IMR-90 (cell line): ENCODE measurements around the gene LBHD2. TPM values are rescaled to one million over a fixed set of nuclear protein-coding genes. Genes with fewer than 3 reads are reported as not detected.

ENCODE experiments used
- ATAC-seq: fragments of 200-7000 bp; cut with Tn5 transposase; 2 replicates; pipeline ENCODE4 v1.9.1; 2020; ENCODE audit warnings: low read depth, mild to moderate bottlenecking, moderate library complexity
- BruUV-seq: library from RNA; stranded (reverse); fragments of 400-500 nt; replicated peaks from 2 replicates; lab custom pipeline; 2021; lab: Mats Ljungman, UMichigan
- CTCF ChIA-PET: fragments of 300-600 bp; formaldehyde crosslinking; extraction: SDS; loops from one replicate; lab custom pipeline; 2021; ENCODE audit warnings: antibody characterized with exemption; lab: Yijun Ruan, JAX
- POLR2A ChIA-PET: fragments of 300-600 bp; sonication (Branson Sonifier 250); formaldehyde crosslinking; loops from one replicate; lab custom pipeline; 2022; ENCODE audit warnings: antibody characterized with exemption; ENCODE audit not compliant: unreplicated experiment; lab: Charles Lee
- DNase-seq: peaks from one replicate; pipeline ENCODE4 v3.0.0; 2013
- H2AFZ ChIP-seq: replicated peaks from 2 replicates; pipeline ENCODE3; 2013; ENCODE audit warnings: low read length, mild to moderate bottlenecking; ENCODE audit not compliant: poor library complexity
- H2AK5ac ChIP-seq: 2 replicates; pipeline ENCODE4 v1.6.1; 2013; ENCODE audit warnings: low read depth, low read length, inconsistent platforms
- H2AK9ac ChIP-seq: replicated peaks from 2 replicates; pipeline ENCODE3; 2013; ENCODE audit warnings: mild to moderate bottlenecking, low read depth, low read length, moderate library complexity; ENCODE audit not compliant: poor library complexity
- H2BK120ac ChIP-seq: 2 replicates; pipeline ENCODE4 v1.6.1; 2013; ENCODE audit warnings: low read depth, low read length, inconsistent platforms
- H2BK15ac ChIP-seq: 3 replicates; pipeline ENCODE4 v1.6.1; 2013; ENCODE audit warnings: low read depth, low read length, inconsistent platforms
- H2BK20ac ChIP-seq: 2 replicates; pipeline ENCODE4 v1.6.1; 2013; ENCODE audit warnings: low read depth, mild to moderate bottlenecking, inconsistent platforms, low read length, moderate library complexity
- H2BK5ac ChIP-seq: 2 replicates; pipeline ENCODE4 v1.6.1; 2013; ENCODE audit warnings: mild to moderate bottlenecking, low read depth, low read length, inconsistent platforms; ENCODE audit not compliant: poor library complexity, severe bottlenecking
- H3K14ac ChIP-seq: replicated peaks from 2 replicates; pipeline ENCODE4 v1.6.1; 2013; ENCODE audit warnings: low read depth, low read length, inconsistent platforms
- H3K18ac ChIP-seq: 2 replicates; pipeline ENCODE4 v1.6.1; 2013; ENCODE audit warnings: low read depth, low read length, control low read depth
- H3K23ac ChIP-seq: 2 replicates; pipeline ENCODE4 v1.6.1; 2013; ENCODE audit warnings: low read depth, low read length, inconsistent platforms
- H3K27ac ChIP-seq: 2 replicates; pipeline ENCODE4 v1.5.1; 2013; ENCODE audit warnings: mild to moderate bottlenecking, control low read depth, low read length; ENCODE audit not compliant: insufficient read depth
- H3K27me3 ChIP-seq: 2 replicates; pipeline ENCODE4 v1.6.1; 2013; ENCODE audit warnings: low read length; ENCODE audit not compliant: control insufficient read depth, insufficient read depth
- H3K36me3 ChIP-seq: 2 replicates; pipeline ENCODE4 v1.6.1; 2013; ENCODE audit warnings: low read length, mixed read lengths; ENCODE audit not compliant: control insufficient read depth, insufficient read depth
- H3K4ac ChIP-seq: 2 replicates; pipeline ENCODE4 v1.6.1; 2013; ENCODE audit warnings: low read depth, low read length, inconsistent platforms
- H3K4me1 ChIP-seq: 2 replicates; pipeline ENCODE4 v1.6.1; 2013; ENCODE audit warnings: low read length, mixed read lengths; ENCODE audit not compliant: control insufficient read depth, insufficient read depth
- H3K4me2 ChIP-seq: 2 replicates; pipeline ENCODE4 v1.6.1; 2013; ENCODE audit warnings: low read depth, mild to moderate bottlenecking, control low read depth, low read length, moderate library complexity
- H3K4me3 ChIP-seq: 2 replicates; pipeline ENCODE4 v1.5.1; 2013; ENCODE audit warnings: low read depth, mild to moderate bottlenecking, control low read depth, low read length, moderate library complexity; ENCODE audit not compliant: insufficient read depth
- H3K56ac ChIP-seq: 2 replicates; pipeline ENCODE4 v1.6.1; 2013; ENCODE audit warnings: low read length, inconsistent platforms; ENCODE audit not compliant: insufficient read depth; ENCODE audit errors: extremely low read depth
- H3K79me1 ChIP-seq, 2 experiments: 2 replicates each; pipeline ENCODE4 v1.6.1; 2013; ENCODE audit warnings: low read length in 2 of 2, inconsistent platforms in 1 of 2, low read depth in 1 of 2
- H3K9ac ChIP-seq: 2 replicates; pipeline ENCODE4 v1.6.1; 2013; ENCODE audit warnings: low read depth, low read length, control low read depth
- H3K9me1 ChIP-seq: 2 replicates; pipeline ENCODE4 v1.6.1; 2013; ENCODE audit warnings: low read length, inconsistent platforms; ENCODE audit not compliant: insufficient read depth
- H3K9me3 ChIP-seq: 2 replicates; pipeline ENCODE4 v1.6.1; 2013; ENCODE audit warnings: low read length; ENCODE audit not compliant: control insufficient read depth, insufficient read depth
- H4K20me1 ChIP-seq: 2 replicates; pipeline ENCODE4 v1.6.1; 2013; ENCODE audit warnings: low read length, inconsistent platforms; ENCODE audit not compliant: insufficient read depth
- H4K5ac ChIP-seq: 2 replicates; pipeline ENCODE4 v1.6.1; 2013; ENCODE audit warnings: mild to moderate bottlenecking, low read depth, low read length, control low read depth
- H4K8ac ChIP-seq, 2 experiments: 2 replicates each; pipeline ENCODE4 v1.6.1; 2013; ENCODE audit warnings: low read depth in 2 of 2, low read length in 2 of 2, control low read depth in 1 of 2, inconsistent platforms in 1 of 2
- H4K91ac ChIP-seq: 2 replicates; pipeline ENCODE4 v1.6.1; 2013; ENCODE audit warnings: low read depth, low read length, inconsistent platforms; ENCODE audit not compliant: insufficient read depth
- BHLHE40 ChIP-seq: fragments of 150-350 bp; IDR thresholded peaks from 2 replicates; pipeline ENCODE4 v1.6.1; 2016; ENCODE audit warnings: mild to moderate bottlenecking, low read depth, low read length
- NFE2L2 ChIP-seq: fragments of 150-350 bp; IDR thresholded peaks from 2 replicates; pipeline ENCODE4 v1.6.1; 2016; ENCODE audit warnings: low read depth, mild to moderate bottlenecking, low read length
- RAD21 ChIP-seq: IDR thresholded peaks from 2 replicates; pipeline ENCODE4 v1.6.1; 2012; ENCODE audit warnings: low read length, improper control_type of control experiment
- RCOR1 ChIP-seq: IDR thresholded peaks from 2 replicates; pipeline ENCODE4 v1.6.1; 2012; ENCODE audit warnings: mild to moderate bottlenecking, low read length, improper control_type of control experiment; ENCODE audit not compliant: insufficient replicate concordance
- SMC3 ChIP-seq: fragments of 150-350 bp; IDR thresholded peaks from 2 replicates; pipeline ENCODE4 v1.6.1; 2016; ENCODE audit warnings: low read depth, mild to moderate bottlenecking, antibody characterized with exemption, low read length, moderate library complexity
- USF2 ChIP-seq: fragments of 150-350 bp; IDR thresholded peaks from 2 replicates; pipeline ENCODE4 v1.6.1; 2017; ENCODE audit warnings: mild to moderate bottlenecking, antibody characterized with exemption, low read length, low read depth
- WGBS, 2 experiments: methylation state at CpG; one replicate each; pipeline versions ENCODE4 v1.1.5 to v1.1.7; 2013; ENCODE audit warnings: missing lambda C conversion rate in 2 of 2; ENCODE audit not compliant: insufficient read length in 1 of 2; ENCODE audit errors: extremely low coverage in 2 of 2; 5-methylcytosine and 5-hydroxymethylcytosine counted together
- dilution Hi-C: fragments of 300-500 bp; cut with HindIII; formaldehyde crosslinking; loops from one replicate; pipeline ENCODE4 v1.14.3; 2018; ENCODE audit warnings: low sequenced_read_pairs; ENCODE audit not compliant: unreplicated experiment
- in situ Hi-C: fragments of 300-500 bp; cut with MboI; formaldehyde crosslinking; loops from 3 replicates; pipeline ENCODE4 v1.14.3; 2019; ENCODE audit warnings: low sequenced_read_pairs, inconsistent platforms, mixed read lengths
- intact Hi-C: fragments of 100-400 bp; cut with micrococcal nuclease; formaldehyde crosslinking; loops from 2 replicates; pipeline ENCODE4 v1.10.0; 2022
- polyA plus RNA-seq, 3 experiments: library from polyadenylated mRNA; depleted of rRNA; stranded (reverse); fragments of >200 nt; gene quantifications; 2 replicates each; pipeline ENCODE4 v1.2.3, GENCODE V29; 2012; ENCODE audit warnings: low replicate concordance in 1 of 3
- total RNA-seq: library from RNA; depleted of rRNA; stranded (reverse); fragments of >200 nt; gene quantifications from 2 replicates; pipeline ENCODE4 v1.2.3, GENCODE V29; 2012

Gene LBHD2
- total and polyA plus RNA-seq, 2 of the 4 experiments (the other 2 are of a cell fraction) = not detected

DNA sequence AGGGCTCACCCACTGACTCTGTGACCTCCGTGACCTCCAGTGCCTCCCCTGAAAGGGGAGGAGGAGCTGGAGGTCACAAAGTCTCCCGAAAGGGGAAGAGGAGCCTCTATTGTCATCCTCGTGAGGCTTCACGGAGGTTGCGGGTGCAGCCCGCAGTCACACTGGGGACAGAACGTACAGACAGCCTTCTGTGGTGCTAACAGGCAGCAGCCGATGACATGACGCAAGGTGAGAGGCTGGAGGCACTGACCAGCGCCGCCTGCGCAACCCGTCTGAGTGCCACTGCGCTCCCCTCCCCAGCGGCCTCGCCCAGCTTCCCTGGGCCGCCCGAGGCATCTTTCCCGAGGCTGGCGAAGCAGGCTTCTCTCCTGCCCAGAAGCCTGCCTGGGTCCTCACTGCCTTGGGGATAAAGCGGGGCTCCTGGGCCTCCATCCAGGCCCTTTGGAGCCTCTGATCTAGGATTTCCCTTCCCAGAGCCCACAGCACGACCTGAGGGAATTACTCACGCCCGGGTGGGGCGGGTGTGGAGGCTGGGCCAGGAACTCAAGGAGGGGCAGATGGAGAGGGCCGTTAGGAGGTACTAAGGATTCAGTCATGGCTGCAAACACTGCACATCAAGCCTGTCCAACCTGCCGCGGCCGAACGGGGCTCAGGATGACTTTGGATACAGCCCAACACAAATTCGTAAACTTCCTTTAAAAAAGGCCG, 12.3 kb upstream of the LBHD2 start:
- Histone ChIP-seq H2AK9ac (no peak overlapping the region), H3K9me1 (no peaks in the 10 kb centered on the region), H4K8ac (no peak overlapping the region), H3K27ac (no peak overlapping the region), H3K4me2 (no peak overlapping the region), H2BK15ac (no peak overlapping the region), H2BK20ac (no peak overlapping the region), H3K14ac (no peak overlapping the region), H2AFZ (no peak overlapping the region), H4K20me1 (no peaks in the 10 kb centered on the region; the same call in 1 of the 2 replicates), H4K91ac (no peak overlapping the region), H2BK5ac (no peak overlapping the region), H3K9me3 (no peaks in the 10 kb centered on the region), H2BK120ac (no peak overlapping the region), H3K79me1 (no peaks in the 10 kb centered on the region), H3K4me1 (peaks cover 3% of the 10 kb centered on the region; the same call in 1 of the 2 replicates), H3K36me3 (no peaks in the 10 kb centered on the region), H3K27me3 (peaks cover 2% of the 10 kb centered on the region; the same call in 1 of the 2 replicates), H3K18ac (no peak overlapping the region), H2AK5ac (no peak overlapping the region), H3K4ac (no peak overlapping the region), H4K5ac (no peak overlapping the region), H3K9ac (no peak overlapping the region), H3K4me3 (no peak overlapping the region), H3K56ac (no peak overlapping the region), H3K23ac (no peak overlapping the region)
- in situ Hi-C loops (no loop called here), dilution Hi-C loops (no loop called here), intact Hi-C loops (loop anchor here (10.0 kb wide), 1 partner anchor 113 kb away; no protein-coding TSS in a partner anchor)
- CTCF ChIA-PET = no interaction called here
- POLR2A ChIA-PET = interaction anchor here (0.7 kb wide), 1 partner anchor 12 kb away, joined by 3 read pairs; no protein-coding TSS in a partner anchor
- no peak for ATAC-seq
- BruUV-seq = no TSS peak
- 90% methylated on average over 10 of the region's 32 CpGs; no CpG with 5 or more reads in 1 of the 2 experiments for WGBS, 2 experiments
- TF ChIP-seq BHLHE40 = no peak
- TF ChIP-seq RAD21 = no peak
- TF ChIP-seq SMC3 = no peak
- no peak for TF ChIP-seq USF2
- TF ChIP-seq RCOR1 = no peak
- TF ChIP-seq NFE2L2 = no peak
- no peak for DNase-seq
